Measurements from ENCODE around the gene CNOT6L.
"Not testable (repeated sequence)": the region's sequence is repeated elsewhere in the genome, so short reads cannot be mapped to it uniquely, and the experiment has no call there.

The CNOT6L gene

GRCh38 chr4:77782102-77782835, 36.9 kb downstream of the CNOT6L start:
- DNase-seq (ENCODE audit: low read depth in 1 of 2, low spot score in 1 of 2) = no peak

GRCh38 chr4:77780762-77781161, 38.4 kb downstream of the CNOT6L start:
- DNase-seq (ENCODE audit: low read depth in 1 of 2, low spot score in 1 of 2) = not testable (repeated sequence)

- DNase-seq (ENCODE audit: low read depth in 1 of 2, low spot score in 1 of 2) = no peak
Observed at GRCh38 chr4:77777135-77777807, 41.9 kb downstream of the CNOT6L start.

- no peak for DNase-seq (ENCODE audit: low read depth in 1 of 2, low spot score in 1 of 2)
Observed at GRCh38 chr4:77776182-77777134, 42.7 kb downstream of the CNOT6L start.

GRCh38 chr4:77773101-77773500, 46.1 kb downstream of the CNOT6L start:
- no peak for DNase-seq (ENCODE audit: low read depth in 1 of 2, low spot score in 1 of 2)

GRCh38 chr4:77771566-77771965, 47.6 kb downstream of the CNOT6L start:
- DNase-seq (ENCODE audit: low read depth in 1 of 2, low spot score in 1 of 2) = no peak

- DNase-seq (ENCODE audit: low read depth in 1 of 2, low spot score in 1 of 2) = no peak
Observed at GRCh38 chr4:77765720-77766119, 53.4 kb downstream of the CNOT6L start.

GRCh38 chr4:77762531-77762930, 56.6 kb downstream of the CNOT6L start:
- no peak for DNase-seq (ENCODE audit: low read depth in 1 of 2, low spot score in 1 of 2)

GRCh38 chr4:77761595-77761994, 57.6 kb downstream of the CNOT6L start:
- DNase-seq (ENCODE audit: low read depth in 1 of 2, low spot score in 1 of 2) = no peak

- no peak for DNase-seq (ENCODE audit: low read depth in 1 of 2, low spot score in 1 of 2)
Observed at GRCh38 chr4:77758804-77759203, 60.4 kb downstream of the CNOT6L start.

- DNase-seq (ENCODE audit: low read depth in 1 of 2, low spot score in 1 of 2) = no peak
Observed at GRCh38 chr4:77751764-77752163, 67.4 kb downstream of the CNOT6L start.

- no peak for DNase-seq (ENCODE audit: low read depth in 1 of 2, low spot score in 1 of 2)
Observed at GRCh38 chr4:77745792-77746191, 73.4 kb downstream of the CNOT6L start.

- DNase-seq (ENCODE audit: low read depth in 1 of 2, low spot score in 1 of 2) = no peak
Observed at GRCh38 chr4:77742054-77742453, 77.1 kb downstream of the CNOT6L start.

GRCh38 chr4:77740480-77740879, 78.7 kb downstream of the CNOT6L start:
- no peak for DNase-seq (ENCODE audit: low read depth in 1 of 2, low spot score in 1 of 2)

GRCh38 chr4:77734928-77735327, 84.2 kb downstream of the CNOT6L start:
- peak in 1 of 2 donors; percentile 2 for DNase-seq (ENCODE audit: low read depth in 1 of 2, low spot score in 1 of 2)

GRCh38 chr4:77731656-77732055, 87.5 kb downstream of the CNOT6L start:
- DNase-seq (ENCODE audit: low read depth in 1 of 2, low spot score in 1 of 2) = no peak

GRCh38 chr4:77728420-77728819, 90.7 kb downstream of the CNOT6L start:
- DNase-seq (ENCODE audit: low read depth in 1 of 2, low spot score in 1 of 2) = no peak

GRCh38 chr4:77721073-77721472, 98.1 kb downstream of the CNOT6L start:
- DNase-seq (ENCODE audit: low read depth in 1 of 2, low spot score in 1 of 2) = no peak

GRCh38 chr4:77718500-77718899, 100.7 kb downstream of the CNOT6L start:
- not testable (repeated sequence) for DNase-seq (ENCODE audit: low read depth in 1 of 2, low spot score in 1 of 2)

- no peak for DNase-seq (ENCODE audit: low read depth in 1 of 2, low spot score in 1 of 2)
Observed at GRCh38 chr4:77715414-77716290, 103.5 kb downstream of the CNOT6L start.

GRCh38 chr4:77714514-77714913, 104.7 kb downstream of the CNOT6L start:
- no peak for DNase-seq (ENCODE audit: low read depth in 1 of 2, low spot score in 1 of 2)
